ENCODE results near the gene BACE2.
"Not testable (repeated sequence)": the region's sequence is repeated elsewhere in the genome, so short reads cannot be mapped to it uniquely, and the experiment has no call there.

The BACE2 gene

DNA sequence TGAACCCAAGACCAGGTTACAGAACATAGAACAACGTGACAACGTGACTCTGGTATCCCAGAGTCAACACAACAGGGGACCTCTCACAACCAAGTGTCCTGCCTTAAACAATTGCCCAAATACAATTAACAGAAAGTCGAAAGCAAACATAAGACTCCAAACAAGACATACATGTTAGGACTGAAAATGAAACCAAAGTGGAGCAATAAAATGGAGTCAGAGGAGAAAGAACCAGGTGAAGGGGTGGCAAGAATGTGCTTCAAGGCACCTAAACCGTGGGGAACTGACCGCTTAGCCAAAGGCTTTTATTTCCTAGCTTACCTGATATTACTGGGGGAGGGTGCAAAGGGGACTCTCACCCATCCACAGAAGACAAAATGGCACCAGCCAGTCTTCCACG, 17.8 kb downstream of the BACE2 start:
- no peak for DNase-seq (ENCODE audit: low read depth)

DNA sequence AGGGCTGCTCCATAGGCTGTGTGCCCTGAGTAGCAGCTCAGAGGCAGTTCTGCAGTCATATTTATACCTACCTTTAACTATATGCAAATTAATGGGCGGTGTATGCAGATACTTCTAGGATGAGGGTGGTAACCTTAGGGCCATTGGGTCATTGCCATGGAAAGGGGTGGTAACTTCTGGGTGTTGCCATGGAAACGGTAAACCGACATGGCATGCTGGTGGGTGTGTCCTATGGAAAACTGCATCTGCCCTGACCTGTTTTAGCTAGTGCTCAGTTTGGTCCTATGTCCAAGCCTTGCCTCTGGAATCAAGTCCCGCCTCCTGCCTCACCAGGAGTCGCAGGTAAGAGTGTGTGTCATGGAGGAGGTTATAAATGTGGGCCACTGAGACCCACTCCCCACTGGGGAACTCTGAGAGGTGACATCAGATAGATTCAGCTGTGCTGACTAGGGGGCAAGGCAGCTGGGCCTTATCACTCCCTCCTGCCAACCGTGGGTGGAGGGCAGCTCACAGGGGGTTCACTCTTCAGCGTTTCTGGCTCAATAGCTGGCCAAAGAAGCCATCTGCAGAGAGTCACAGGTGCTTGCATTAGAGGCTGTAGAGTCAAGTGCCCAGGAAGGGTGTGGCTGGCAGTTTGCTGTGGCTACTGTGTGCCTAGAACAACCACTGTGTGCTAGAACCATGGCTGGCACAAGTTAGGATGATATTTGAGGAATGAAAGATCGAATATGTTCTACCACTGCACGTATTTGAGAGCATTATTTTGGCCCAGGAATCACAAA, 19.0 kb downstream of the BACE2 start:
- DNase-seq (ENCODE audit: low read depth): no peak

DNA sequence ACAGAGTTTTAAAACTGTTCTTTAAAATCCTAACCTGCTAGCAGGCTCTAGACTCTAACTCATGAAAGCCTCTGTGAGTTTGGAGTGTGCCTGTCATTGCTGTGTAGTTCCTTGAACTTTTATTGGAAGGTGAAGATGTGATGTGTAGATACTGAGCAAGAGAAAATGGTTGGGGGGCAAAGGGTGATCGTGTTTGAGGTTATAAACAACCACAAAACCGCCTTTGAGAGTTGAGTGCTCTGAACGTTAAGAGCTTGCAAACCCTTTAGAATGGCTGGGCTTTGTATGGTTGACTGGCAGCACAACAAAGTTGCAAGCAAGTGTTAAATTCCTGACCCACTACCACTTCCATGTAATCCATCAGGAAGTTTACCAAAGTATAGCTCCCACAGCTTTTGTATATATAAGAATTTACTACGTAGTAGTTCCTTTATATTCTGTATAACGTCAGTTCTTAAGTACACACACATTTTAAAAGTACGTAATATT, 19.6 kb downstream of the BACE2 start:
- no peak for DNase-seq (ENCODE audit: low read depth)

DNA sequence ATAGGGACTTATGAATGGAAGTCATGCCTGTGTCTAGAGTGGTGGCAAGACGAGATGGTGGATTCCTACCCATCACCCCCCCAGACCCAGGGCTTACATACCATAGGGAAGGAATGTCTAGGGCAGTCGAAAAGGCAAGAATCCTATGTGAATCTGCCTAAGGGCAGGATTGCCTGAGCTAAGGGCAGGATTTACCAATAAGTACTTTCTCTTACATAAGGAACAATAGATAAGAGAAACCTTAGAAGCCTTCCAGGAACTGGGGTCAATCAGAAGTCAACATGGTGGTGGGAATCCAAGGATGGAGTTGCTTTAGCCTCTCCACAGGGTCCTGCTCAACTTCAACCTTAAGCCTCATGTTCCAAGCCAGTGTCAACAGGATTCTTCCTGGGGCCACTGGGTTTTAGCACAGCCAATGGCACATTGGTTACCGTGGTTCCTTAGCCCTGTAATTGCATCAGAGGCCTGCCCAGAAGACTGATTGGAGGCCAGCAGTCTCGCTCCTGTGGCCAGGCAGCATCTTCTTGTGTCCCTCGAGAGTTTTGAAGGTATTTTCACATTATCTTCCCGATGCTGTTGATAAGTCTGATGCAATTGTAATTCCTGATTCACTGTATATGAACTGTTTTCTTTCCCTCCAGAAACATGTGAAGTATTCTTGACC, 20.7 kb downstream of the BACE2 start:
- DNase-seq (ENCODE audit: low read depth): no peak

DNA sequence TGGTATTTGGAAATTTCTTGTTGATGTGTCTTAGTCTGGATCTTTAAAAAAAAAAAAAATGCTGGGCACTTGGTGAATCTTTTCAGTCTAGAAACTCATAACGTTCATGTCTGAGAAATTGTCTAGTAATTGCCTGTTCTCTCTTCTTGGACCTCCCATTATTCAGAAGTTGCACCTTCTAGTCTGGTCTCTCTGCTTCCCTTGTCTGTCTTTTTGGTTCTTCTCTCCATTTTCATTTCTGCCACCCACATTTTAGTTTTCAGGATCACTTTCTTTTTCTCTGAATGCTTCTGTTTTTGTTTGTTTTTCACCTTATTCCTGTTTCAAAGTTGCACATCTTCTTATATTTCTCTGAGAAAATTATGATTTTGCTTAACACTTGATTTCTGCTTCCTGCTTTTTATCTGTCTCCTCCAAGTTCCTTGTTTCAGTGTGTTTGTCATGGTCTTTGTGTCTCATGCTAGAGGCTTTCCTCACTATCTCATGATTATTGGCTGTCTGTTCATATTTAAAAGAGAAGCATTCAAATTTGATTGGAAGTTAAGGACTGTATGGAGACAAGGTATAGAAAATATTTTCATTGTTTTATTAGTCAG, 21.3 kb downstream of the BACE2 start:
- DNase-seq (ENCODE audit: low read depth): no peak

DNA sequence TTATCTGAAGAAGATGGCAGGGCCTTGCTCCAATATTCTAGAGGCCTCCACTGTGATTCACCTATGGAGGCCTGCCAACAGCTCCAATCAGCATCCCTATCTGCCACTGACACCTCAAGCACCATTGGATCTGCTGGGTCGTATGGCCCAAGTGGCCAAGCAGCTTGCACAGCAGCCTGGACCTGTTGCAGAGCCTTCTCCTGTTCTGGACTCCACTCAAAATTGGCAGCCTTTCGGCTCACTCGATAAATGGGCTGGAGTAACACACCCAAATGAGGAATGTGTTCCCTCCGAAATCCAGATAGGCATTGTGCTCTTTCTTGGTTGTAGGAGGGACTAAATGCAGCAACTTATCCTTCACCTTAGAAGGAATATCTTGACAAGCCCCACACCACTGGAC, 24.6 kb downstream of the BACE2 start:
- DNase-seq (ENCODE audit: low read depth): not testable (repeated sequence)

DNA sequence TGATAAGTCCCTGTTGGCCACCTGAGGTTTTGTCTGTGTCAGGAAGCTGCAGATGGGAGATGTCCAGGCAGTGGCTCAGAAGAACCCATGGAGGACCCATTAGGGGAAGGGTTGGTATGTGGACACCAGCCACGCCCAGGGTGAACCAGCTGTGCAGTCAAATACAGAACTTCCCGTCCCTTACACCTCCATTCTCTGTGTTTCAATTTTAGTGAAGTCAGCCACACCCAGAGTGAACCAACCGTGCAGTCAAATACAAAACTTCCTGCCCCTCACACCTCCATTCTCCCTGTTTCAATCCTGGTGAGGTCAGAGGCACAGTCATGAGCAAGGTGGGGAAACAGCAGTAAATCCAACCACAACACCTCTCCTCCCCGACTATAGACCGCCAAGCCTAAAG, 27.4 kb downstream of the BACE2 start:
- DNase-seq (ENCODE audit: low read depth): no peak

DNA sequence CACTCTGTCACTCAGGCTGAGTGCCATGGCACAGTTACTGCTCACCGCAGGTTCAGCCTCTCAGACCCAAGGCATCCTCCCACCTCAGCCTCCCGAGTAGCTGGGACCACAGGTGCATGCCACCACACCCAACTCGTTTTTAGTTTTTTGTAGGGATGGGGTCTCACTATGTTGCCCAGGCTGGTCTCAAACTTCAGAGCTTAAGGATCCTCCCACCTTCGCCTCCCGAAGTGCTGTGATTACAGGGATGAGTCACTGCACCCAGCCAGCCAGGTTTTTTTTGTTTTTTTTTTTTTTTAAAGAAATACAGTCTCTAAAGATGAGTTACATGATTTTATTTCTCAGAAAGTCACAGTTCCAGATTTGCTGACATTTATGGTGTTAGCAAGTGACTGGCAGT, 29.0 kb downstream of the BACE2 start:
- DNase-seq (ENCODE audit: low read depth): no peak

DNA sequence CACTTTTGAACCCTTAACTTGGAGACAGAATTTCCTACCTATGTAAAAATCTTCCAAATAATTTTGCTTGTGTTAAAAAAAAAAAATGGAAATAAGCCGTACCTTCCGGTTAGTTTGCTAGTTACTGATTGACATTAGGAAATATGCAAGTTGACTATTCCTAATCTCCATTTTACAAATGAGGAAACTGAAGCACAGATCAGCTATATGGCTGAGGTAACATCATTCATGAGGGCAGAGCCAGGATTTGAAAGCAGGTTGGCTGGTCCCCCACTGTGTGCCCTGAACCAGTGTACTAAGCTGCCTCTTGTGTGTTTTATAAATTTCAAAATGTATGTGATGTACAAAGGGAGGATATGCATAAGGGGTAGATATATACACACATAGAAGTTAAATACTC, 29.6 kb downstream of the BACE2 start:
- no peak for DNase-seq (ENCODE audit: low read depth)

DNA sequence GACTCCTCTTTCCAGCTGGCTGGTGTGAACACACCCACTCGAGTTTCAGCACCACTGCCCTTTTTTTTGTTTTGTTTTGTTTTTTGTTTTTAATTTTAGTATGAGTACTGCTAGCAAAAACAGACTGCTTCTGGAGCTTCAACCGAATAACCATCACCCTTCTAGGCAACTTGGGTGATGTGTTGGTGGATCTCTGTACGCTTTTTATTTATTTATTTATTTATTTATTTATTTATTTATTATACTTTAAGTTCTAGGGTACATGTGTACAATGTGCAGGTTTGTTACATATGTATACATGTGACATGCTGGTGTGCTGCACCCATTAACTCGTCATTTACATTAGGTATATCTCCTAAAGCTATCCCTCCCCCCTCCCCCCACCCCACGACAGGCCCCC, 30.7 kb downstream of the BACE2 start:
- not testable (repeated sequence) for DNase-seq (ENCODE audit: low read depth)

DNA sequence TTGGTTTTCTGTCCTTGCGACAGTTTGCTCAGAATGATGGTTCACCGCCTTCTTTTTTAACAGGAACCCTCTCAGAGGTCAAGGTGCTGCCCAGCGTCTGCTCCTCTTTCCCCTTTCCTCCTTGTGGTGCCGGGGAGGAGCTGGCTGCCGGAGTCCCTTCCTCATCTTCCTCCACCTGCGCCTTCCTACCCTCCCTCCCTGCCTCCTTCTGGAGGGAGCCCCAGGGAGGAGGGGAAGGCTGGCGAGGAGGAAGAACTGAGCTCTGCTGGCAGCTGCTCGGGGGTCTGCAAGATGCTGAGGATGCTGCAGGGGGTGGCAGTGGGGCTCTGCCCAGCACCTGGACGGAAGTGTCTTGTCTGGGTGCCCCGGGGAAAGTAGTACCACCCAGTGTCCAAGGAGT, 31.2 kb downstream of the BACE2 start:
- DNase-seq (ENCODE audit: low read depth): no peak

DNA sequence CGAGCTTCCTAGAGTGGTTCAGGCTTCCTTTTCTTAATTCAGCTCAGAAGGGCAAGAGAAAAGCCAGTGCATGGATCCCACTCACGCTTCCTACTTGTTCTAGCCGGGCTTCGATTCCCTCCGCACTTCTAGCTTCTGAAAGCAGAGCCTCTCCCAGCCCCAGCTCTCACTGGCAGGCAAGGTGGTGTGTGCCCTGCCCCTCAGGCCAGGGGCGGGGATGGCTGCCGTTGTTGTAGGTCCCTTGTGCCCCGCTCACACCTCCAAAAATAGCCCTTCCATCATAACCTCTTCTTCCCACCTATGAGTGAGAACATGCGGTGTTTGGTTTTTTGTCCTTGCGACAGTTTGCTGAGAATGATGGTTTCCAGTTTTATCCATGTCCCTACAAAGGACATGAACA, 31.6 kb downstream of the BACE2 start:
- no peak for DNase-seq (ENCODE audit: low read depth)

DNA sequence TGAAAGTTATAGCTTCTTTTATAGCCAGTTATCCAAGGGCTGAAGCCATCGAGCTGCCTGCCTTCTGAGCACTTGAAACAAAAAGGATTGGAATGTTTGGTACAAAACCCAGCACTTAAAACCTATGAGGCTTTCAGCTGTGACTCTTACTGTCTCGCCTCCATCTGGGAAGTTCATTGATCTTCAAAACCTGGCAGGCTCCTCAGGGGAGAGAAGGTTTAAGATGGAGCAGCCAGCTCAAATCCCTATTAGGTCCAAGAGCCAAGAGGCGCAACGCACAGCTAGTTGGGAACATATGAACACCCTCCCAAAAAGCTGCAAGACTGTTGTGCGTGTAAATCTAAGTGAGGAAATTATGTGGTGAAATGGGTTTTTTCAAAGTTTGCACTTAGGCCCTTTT, 33.4 kb downstream of the BACE2 start:
- DNase-seq (ENCODE audit: low read depth): no peak

DNA sequence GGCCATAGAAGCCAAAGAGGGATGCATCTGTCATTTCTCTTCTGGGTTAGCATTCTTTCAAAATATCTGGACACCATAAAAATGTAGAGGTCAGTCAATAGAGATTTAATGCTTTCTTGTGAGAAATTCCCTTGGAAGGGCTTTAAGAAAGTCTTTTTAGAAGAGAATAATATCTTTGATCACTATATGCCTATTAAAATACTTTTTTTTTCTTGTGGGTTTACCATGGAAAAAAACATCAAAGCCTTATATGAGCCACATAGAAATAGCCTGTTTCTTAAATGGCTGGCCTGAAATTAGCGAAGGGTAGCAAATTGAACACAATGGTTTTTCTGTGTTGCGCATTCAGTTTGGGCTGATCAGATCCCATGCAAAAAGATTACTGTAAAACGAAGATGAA, 36.8 kb downstream of the BACE2 start:
- DNase-seq (ENCODE audit: low read depth): no peak

DNA sequence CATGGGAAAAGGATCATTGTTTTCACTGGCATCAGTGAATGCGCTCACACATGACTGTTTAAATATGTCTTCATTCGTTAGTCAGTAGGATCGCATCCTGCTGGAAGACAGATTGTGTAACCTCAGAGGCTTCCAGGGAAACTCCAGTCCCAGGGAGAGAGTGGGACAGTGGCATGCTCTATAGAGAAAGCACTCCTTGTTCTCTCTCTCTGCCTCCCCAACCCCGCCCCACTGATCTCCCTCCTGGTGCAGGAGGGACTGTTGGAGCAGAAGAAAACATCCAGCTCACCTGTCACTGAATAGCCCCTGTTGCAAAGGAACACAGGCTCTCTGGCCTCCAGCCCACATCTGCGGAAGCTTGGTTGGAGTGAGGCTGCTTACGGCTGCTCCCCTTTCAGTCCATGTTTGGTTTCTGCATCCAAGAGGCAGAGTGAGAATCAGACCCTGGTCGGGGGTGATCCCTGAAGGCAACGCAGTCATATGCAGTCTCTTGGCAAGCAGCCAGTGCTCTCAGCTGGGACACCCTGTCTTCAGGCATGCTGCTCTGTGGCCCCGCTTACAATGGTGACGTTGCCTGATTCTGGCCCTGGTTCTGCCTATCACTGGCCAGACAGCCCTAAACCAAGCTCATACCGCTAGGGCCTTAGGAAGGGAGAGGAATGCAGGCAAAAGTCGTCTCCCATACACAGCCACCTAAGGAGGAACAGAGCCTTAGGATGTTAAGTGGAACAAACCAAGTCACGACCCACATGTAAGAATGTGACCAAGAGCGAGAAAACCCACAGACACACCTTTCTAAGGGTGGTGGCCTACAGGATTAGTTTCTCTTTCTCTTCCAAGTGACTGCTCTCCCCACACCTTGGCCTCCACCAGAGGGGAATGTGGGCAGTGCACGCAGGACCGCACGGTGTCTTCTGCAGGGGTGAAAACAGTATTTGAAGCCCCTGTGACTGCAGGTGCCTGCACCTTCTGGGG, 39.7 kb downstream of the BACE2 start:
- peak; percentile 13 for DNase-seq (ENCODE audit: low read depth)

DNA sequence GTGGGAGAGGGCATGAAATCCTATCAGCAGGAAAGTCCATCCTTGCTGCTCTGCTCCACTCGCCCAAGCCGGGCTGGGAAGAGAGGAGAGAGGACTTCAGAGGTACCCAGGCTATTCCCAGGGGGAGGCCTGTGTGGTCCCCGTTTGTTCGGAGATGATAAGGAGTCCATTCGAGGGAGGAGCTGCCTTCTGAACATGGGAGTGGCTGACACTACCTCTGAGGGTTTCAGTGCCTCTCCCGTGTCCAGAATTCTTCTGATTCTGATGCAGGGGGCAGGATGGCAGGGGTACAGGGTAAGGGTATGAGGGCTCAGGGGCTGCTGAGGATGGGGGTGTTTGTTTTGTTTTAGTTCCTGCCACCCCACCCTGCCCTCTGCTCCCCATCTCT, 40.4 kb downstream of the BACE2 start:
- DNase-seq (ENCODE audit: low read depth): no peak

DNA sequence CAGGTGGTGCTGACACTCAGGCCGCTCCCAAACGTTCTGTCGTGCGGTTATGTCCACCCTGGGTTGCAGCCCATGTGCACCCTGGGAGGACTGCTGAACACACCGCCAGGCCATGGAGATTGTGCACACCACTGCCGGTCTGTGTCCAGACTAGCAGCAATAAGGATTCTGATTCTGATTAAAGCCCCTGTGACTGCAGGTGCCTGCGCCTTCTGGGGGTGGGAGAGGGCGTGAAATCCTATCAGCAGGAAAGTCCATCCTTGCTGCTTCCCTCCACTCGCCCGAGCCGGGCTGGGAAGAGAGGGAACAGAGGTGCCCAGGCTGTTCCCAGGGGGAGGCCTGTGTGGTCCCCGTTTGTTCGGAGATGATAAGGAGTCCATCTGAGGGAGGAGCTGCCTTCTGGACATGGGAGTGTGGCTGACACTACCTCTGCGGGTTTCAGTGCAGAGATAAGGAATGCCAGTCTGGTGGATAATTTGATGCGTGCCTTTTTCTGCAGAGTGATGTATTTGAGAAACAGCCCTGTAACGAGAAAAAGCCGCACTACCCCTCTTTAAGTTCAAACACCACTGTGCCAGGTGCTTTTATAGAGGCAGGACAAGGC, 41.2 kb downstream of the BACE2 start:
- DNase-seq (ENCODE audit: low read depth): no peak

DNA sequence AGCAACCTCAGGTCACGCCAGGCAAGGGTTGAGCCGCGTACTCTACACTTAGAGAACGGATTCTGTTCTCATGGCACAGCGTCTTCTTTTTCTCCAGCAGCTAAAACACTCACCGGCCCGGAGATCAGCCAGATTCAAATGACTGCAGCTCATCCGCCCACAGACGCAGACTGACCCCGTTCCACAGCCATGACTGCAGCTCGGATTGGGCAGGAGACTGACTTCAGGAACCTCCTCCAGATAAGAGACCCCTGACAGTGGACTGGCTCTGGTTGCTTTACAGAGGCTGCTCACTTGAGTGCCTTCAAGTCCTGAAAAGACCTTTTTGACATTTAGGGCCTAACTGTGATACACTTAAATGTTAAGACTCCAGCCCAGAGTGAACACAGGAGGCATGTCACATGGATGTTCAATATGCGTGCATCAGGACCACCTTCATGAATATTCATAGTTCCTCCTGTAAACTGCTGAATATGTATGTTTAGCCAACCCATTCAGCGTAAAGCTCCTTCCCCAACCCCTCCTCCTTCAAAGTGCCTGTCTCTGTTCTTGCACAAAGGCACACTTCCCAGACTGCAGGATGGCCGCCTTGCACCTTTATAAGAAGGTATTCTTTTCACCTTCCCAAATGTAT, 42.6 kb downstream of the BACE2 start:
- DNase-seq (ENCODE audit: low read depth): no peak

DNA sequence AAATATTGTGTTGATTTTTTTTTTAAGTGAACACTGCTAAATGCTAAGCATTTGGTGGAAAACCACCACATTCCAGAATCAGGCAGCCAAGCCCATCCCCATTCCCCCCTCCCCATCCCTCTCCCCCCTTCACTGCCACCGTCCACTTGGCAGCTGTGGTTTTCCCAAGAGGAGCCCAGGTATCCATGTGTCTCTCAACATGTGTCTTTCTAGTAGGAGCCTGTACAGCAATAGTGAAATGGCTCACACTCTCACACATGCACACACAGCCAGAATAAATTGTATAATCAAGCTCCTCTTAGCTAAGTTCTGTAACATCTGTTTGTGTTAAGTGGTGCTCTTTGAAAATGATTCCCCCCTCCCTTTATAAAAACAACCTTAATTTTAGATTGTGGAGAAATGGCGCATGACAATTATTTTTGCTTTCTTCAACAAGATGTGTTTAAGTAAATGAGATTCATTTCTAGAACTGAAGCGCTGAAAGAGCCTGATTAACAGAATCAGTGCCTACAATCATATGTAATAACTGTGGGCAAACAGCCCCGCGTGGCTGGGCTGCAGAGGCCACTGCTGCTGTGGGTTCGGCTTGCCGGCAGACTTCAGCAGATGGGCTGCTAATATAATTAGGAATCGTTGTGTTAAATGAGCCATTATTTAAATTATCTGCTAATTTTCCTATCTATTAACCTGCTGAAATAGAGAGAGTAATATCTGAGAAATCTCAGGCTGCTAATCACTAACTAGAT, 43.3 kb downstream of the BACE2 start:
- DNase-seq (ENCODE audit: low read depth): no peak

DNA sequence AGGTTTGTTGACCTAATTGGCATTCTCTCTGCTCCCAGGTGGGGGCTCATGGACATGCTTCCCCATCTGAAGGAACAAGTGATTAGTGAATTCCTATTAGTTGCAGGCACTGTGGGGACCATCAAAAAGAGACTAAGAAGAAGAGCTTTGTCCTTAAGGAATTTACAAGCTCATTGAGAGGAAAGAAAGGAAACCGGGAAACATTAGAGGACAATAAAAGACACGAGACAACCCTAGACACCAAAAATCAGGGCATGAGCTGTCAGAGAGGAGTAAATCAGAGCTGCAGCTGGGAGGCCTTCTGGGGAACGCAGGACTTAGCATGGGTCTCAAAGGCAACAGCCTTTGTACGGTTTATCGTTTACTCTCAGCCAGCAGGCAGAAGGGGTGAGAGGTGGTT, 45.1 kb downstream of the BACE2 start:
- DNase-seq (ENCODE audit: low read depth): no peak

All from GM04504 (cell line).